Breast epithelium (tissue), 4 donors: ENCODE data around the gene EDAR. TPM values are rescaled to one million over a fixed set of nuclear protein-coding genes. Genes with fewer than 3 reads are reported as not detected.

Source experiments
- DNase-seq, 2 donors: peaks; one replicate each; pipeline ENCODE4 v3.0.0-alpha.2; 2019; ENCODE audit warnings: low spot score in 2 of 2
- H3K27ac ChIP-seq, 2 donors: fragments of 200-600 bp; sonication (generic) in 1 of 2; one replicate each; pipeline ENCODE4 v1.5.1; 2016 to 2019; ENCODE audit warnings: mild to moderate bottlenecking in 1 of 2
- H3K27me3 ChIP-seq, 2 donors: fragments of 200-600 bp; sonication (generic) in 1 of 2; one replicate each; pipeline versions ENCODE4 v1.5.1 to v1.6.0; 2017 to 2019; ENCODE audit warnings: control low read depth in 1 of 2, mild to moderate bottlenecking in 1 of 2
- H3K36me3 ChIP-seq: fragments of 200-600 bp; one replicate; pipeline ENCODE4 v1.5.1; 2019
- H3K4me1 ChIP-seq, 2 donors: fragments of 200-600 bp; sonication (generic); one replicate each; pipeline ENCODE4 v1.5.1; 2016 to 2019; ENCODE audit warnings: control low read depth in 1 of 2
- H3K4me3 ChIP-seq, 3 donors: fragments of 200-600 bp; sonication (generic); 1 replicate in 2 of 3; 2 replicates in 1 of 3; pipeline ENCODE4 v1.5.1; 2016 to 2019; ENCODE audit warnings: mild to moderate bottlenecking in 3 of 3, moderate library complexity in 2 of 3
- H3K9me3 ChIP-seq, 2 donors: fragments of 200-600 bp; sonication (generic) in 1 of 2; one replicate each; pipeline ENCODE4 v1.5.1; 2016 to 2019; ENCODE audit warnings: control low read depth in 1 of 2
- POLR2A ChIP-seq: fragments of 450-650 bp; IDR thresholded peaks from one replicate; pipeline ENCODE4 v1.6.1; 2016; ENCODE audit warnings: antibody characterized with exemption, mild to moderate bottlenecking, moderate library complexity
- POLR2AphosphoS5 ChIP-seq, 3 donors: sonication (generic); formaldehyde crosslinking; IDR thresholded peaks; one replicate each; pipeline ENCODE4 v1.6.1; 2017; ENCODE audit warnings: antibody characterized with exemption in 3 of 3
- intact Hi-C: fragments of 100-400 bp; cut with DNase I; formaldehyde crosslinking; loops from one replicate; pipeline ENCODE4 v1.15.1; 2023; ENCODE audit warnings: low total_unique reads
- total RNA-seq, 3 donors: library from RNA; depleted of rRNA; stranded (reverse); fragments of >200 nt; gene quantifications; one replicate each; pipeline ENCODE4 v1.1.0, GENCODE V29; 2016
- TF ChIP-seq, protein P1 (sequence below), 3 donors: fragments of 450-650 bp; IDR thresholded peaks; one replicate each; pipeline ENCODE4 v1.5.1; 2016 to 2017; ENCODE audit warnings: antibody characterized with exemption in 3 of 3, mild to moderate bottlenecking in 3 of 3, moderate library complexity in 3 of 3

The EDAR gene
- total RNA-seq, 3 donors from 2014 or later = 0.29 TPM; not detected in 2

DNA sequence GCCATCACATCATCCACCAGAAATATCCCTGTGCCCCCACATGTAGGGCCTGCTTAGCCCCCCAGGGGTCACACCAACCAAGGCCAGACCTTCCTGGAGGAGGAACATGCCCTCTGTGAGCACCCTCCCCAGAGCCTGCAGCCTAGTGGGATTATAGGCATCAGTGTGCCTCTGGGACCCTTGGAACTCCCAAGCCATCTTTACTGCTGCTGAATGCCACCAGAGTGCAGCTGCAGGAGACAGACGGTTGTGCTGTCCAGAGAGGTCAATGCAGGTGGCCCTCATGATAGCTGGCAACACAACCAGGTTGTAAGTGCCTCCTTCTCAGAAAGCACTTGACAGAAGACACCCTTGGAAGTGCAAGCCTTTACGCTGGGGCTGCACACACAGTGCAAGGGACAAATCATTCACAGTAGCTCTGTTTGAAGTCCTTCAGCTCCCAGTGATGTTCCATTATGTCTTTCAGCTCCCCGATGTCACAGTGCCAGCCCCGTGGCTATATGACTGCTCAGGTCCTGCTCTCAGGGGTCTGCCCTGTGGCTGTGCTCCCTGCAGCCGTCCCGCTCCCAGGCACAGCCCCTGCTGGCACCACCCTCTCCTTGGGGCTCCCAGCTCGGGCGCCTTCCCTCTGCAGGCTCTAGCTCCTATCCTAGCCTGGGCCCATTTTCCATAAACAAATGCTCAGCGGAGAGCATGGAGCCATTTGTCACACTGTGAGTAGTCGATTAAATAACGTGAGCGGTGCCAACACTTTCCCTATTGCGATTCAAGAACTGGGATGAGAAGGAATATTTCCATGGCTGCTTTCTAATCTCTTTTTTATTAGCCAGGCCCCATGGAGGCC is 65.1 kb downstream of the EDAR start:
- DNase-seq = no peak
- Histone ChIP-seq H3K27ac (no peak overlapping the region), H3K27me3 (no peaks in the 10 kb centered on the region), H3K36me3 (no peaks in the 10 kb centered on the region), H3K9me3 (no peaks in the 10 kb centered on the region), H3K4me1 (peaks cover 0 to 10% of the 10 kb centered on the region in 2 donors), H3K4me3 (no peak overlapping the region)
- no peak for TF ChIP-seq POLR2AphosphoS5 (IDR thresholded peaks at IDR 0.05)
- TF ChIP-seq POLR2A = no peak
- TF ChIP-seq, protein P1, sequence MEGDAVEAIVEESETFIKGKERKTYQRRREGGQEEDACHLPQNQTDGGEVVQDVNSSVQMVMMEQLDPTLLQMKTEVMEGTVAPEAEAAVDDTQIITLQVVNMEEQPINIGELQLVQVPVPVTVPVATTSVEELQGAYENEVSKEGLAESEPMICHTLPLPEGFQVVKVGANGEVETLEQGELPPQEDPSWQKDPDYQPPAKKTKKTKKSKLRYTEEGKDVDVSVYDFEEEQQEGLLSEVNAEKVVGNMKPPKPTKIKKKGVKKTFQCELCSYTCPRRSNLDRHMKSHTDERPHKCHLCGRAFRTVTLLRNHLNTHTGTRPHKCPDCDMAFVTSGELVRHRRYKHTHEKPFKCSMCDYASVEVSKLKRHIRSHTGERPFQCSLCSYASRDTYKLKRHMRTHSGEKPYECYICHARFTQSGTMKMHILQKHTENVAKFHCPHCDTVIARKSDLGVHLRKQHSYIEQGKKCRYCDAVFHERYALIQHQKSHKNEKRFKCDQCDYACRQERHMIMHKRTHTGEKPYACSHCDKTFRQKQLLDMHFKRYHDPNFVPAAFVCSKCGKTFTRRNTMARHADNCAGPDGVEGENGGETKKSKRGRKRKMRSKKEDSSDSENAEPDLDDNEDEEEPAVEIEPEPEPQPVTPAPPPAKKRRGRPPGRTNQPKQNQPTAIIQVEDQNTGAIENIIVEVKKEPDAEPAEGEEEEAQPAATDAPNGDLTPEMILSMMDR (IDR thresholded peaks at IDR 0.05) = no peak
- intact Hi-C loops = no loop called here

DNA sequence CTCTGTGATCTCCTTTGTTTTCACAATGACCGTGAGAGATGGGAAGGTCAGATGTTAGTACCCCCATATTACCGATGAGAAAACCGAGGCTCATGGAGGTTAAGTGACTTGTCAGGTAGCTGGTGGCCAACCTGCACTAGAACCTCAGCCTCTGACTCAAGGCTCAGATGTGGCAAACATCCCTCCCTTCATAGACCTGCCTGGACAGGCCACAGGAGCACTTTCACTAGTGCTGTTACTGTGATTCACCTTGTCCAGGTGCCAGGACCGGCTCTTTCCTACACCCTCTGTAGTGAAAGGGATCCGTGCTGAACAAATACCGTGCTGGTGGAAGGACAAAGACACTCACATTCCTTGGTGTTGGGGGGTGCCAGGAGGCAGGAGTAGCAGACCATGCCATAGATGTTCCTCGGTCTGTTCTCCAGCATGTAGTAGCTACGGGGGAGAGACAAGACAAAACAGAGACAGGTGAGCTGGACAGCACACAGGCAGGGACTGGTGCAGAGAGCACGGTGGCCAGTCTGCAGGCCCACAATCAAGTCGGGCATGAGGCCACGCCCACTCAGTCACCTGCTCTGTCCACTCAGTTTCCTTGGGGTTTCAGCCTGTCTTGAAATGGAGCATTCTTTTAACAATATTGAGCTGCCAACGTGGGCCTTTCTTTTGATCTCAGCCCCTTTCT is 65.9 kb downstream of the EDAR start:
- intact Hi-C loops = no loop called here
- peaks cover 0 to 10% of the 10 kb centered on the region in 2 donors for H3K4me1 ChIP-seq
- no peaks in the 10 kb centered on the region for H3K27me3 ChIP-seq
- no peak overlapping the region for H3K4me3 ChIP-seq
- DNase-seq = peak in 1 of 2 donors; percentile 66
- H3K36me3 ChIP-seq = no peaks in the 10 kb centered on the region
- no peaks in the 10 kb centered on the region for H3K9me3 ChIP-seq
- H3K27ac ChIP-seq = no peak overlapping the region
- no peak for TF ChIP-seq POLR2AphosphoS5 (IDR thresholded peaks at IDR 0.05)
- no peak for TF ChIP-seq POLR2A
- TF ChIP-seq, protein P1 (IDR thresholded peaks at IDR 0.05) = no peak

DNA sequence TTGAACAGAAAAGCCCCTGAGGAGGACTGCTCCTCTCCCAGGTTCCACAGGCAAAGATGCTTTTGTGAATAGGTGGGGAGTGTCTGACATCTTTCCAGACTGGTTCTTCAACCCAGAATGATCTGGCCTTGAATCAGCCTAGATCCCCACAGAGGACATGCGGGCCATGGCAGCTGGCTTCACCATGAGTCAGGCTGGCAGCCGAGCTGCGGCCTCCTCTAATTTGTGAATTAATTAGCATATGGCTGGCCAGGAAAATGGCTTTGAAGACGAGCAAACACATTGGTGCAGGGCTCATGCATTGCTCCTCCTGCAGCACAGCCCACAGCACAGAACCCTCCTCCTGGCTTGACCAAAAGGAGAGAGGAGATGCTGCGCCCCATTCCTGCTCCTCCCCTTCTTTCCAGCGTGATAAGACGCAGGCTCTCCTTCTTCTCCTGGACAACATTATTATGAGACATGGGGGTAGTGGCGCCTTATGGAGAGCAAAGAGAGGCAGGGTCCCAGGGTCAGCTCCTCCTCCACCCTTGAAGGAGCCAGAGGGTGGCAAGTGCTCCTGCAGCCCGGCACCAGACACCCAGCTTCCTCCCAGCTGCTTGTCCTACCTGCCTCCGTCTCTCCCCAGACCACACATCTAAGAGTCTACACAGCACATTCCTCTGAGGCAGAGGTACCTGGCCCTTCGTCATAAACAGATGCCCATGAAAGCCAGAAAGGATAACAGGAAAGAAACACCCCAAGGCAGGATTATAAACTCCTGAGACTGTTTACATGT is 66.7 kb downstream of the EDAR start:
- H3K36me3 ChIP-seq = no peaks in the 10 kb centered on the region
- H3K27me3 ChIP-seq = no peaks in the 10 kb centered on the region
- intact Hi-C loops = no loop called here
- TF ChIP-seq POLR2A = no peak
- TF ChIP-seq POLR2AphosphoS5 (IDR thresholded peaks at IDR 0.05) = no peak
- TF ChIP-seq, protein P1 (IDR thresholded peaks at IDR 0.05) = no peak
- no peak overlapping the region for H3K27ac ChIP-seq
- H3K4me3 ChIP-seq = no peak overlapping the region
- no peaks in the 10 kb centered on the region for H3K9me3 ChIP-seq
- peaks cover 0 to 10% of the 10 kb centered on the region in 2 donors for H3K4me1 ChIP-seq
- DNase-seq = no peak

DNA sequence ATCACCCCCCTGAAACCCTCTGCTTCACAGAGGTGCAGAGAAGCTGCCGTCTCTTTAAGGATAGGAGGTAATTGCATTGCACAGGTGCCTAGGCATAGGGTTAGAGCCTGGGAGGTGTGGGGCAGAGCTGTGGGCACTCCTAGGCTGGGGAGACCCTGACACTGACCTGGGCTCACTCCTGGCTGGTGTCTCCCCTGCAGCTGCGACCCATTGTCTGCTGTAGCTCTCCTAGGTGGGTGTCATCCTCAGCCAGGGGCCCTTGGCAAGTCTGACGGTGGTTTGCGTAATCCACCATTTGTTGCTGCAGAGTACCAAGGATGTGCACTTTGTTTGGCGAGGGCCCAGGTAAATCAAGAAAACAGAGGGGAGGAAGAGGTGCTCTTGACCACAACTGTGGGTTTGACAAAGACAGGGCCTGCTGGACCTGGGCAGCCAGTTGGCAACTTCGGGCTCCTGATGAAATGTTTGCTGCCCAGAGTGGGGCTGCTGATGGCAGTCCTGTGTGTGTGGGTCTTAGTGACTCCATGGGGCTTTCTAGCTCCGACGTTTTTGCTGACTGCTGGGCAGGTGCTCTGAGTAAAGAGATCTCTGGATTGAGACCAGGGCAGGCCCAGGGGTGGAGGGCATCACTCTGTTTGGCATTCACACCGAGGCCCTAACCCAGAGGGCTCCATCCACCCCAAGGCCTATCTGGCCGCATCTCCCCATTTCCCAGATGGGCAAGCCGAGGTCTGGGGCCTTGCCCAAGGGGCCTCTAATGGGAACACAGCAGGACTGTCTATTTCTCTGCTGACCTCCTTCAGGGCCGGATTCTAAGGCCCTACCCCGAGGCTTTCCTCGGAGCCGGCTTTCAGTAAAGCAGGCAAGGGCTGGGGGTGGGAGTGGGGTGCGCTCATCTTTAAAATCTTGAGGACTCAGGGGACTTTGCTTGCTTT is 67.7 kb downstream of the EDAR start:
- intact Hi-C loops = no loop called here
- Histone ChIP-seq H3K27ac (no peak overlapping the region), H3K4me1 (peaks cover 0 to 10% of the 10 kb centered on the region in 2 donors), H3K9me3 (no peaks in the 10 kb centered on the region), H3K4me3 (no peak overlapping the region), H3K27me3 (no peaks in the 10 kb centered on the region), H3K36me3 (no peaks in the 10 kb centered on the region)
- no peak for TF ChIP-seq POLR2A
- TF ChIP-seq, protein P1 (IDR thresholded peaks at IDR 0.05) = no peak
- TF ChIP-seq POLR2AphosphoS5 (IDR thresholded peaks at IDR 0.05) = no peak
- DNase-seq = no peak
